IMR-90 (cell line): ENCODE measurements around the gene ZNF679. TPM values are rescaled to one million over a fixed set of nuclear protein-coding genes. Genes with fewer than 3 reads are reported as not detected.

ENCODE experiments used
- ATAC-seq: fragments of 200-7000 bp; cut with Tn5 transposase; 2 replicates; pipeline ENCODE4 v1.9.1; 2020; ENCODE audit warnings: low read depth, mild to moderate bottlenecking, moderate library complexity
- BruUV-seq: library from RNA; stranded (reverse); fragments of 400-500 nt; replicated peaks from 2 replicates; lab custom pipeline; 2021; lab: Mats Ljungman, UMichigan
- CTCF ChIA-PET: fragments of 300-600 bp; formaldehyde crosslinking; extraction: SDS; loops from one replicate; lab custom pipeline; 2021; ENCODE audit warnings: antibody characterized with exemption; lab: Yijun Ruan, JAX
- POLR2A ChIA-PET: fragments of 300-600 bp; sonication (Branson Sonifier 250); formaldehyde crosslinking; loops from one replicate; lab custom pipeline; 2022; ENCODE audit warnings: antibody characterized with exemption; ENCODE audit not compliant: unreplicated experiment; lab: Charles Lee
- DNase-seq: peaks from one replicate; pipeline ENCODE4 v3.0.0; 2013
- H2AFZ ChIP-seq: replicated peaks from 2 replicates; pipeline ENCODE3; 2013; ENCODE audit warnings: low read length, mild to moderate bottlenecking; ENCODE audit not compliant: poor library complexity
- H2AK5ac ChIP-seq: 2 replicates; pipeline ENCODE4 v1.6.1; 2013; ENCODE audit warnings: low read depth, low read length, inconsistent platforms
- H2AK9ac ChIP-seq: replicated peaks from 2 replicates; pipeline ENCODE3; 2013; ENCODE audit warnings: mild to moderate bottlenecking, low read depth, low read length, moderate library complexity; ENCODE audit not compliant: poor library complexity
- H2BK120ac ChIP-seq: 2 replicates; pipeline ENCODE4 v1.6.1; 2013; ENCODE audit warnings: low read depth, low read length, inconsistent platforms
- H2BK15ac ChIP-seq: 3 replicates; pipeline ENCODE4 v1.6.1; 2013; ENCODE audit warnings: low read depth, low read length, inconsistent platforms
- H2BK20ac ChIP-seq: 2 replicates; pipeline ENCODE4 v1.6.1; 2013; ENCODE audit warnings: low read depth, mild to moderate bottlenecking, inconsistent platforms, low read length, moderate library complexity
- H2BK5ac ChIP-seq: 2 replicates; pipeline ENCODE4 v1.6.1; 2013; ENCODE audit warnings: mild to moderate bottlenecking, low read depth, low read length, inconsistent platforms; ENCODE audit not compliant: poor library complexity, severe bottlenecking
- H3K14ac ChIP-seq: replicated peaks from 2 replicates; pipeline ENCODE4 v1.6.1; 2013; ENCODE audit warnings: low read depth, low read length, inconsistent platforms
- H3K18ac ChIP-seq: 2 replicates; pipeline ENCODE4 v1.6.1; 2013; ENCODE audit warnings: low read depth, low read length, control low read depth
- H3K23ac ChIP-seq: 2 replicates; pipeline ENCODE4 v1.6.1; 2013; ENCODE audit warnings: low read depth, low read length, inconsistent platforms
- H3K27ac ChIP-seq: 2 replicates; pipeline ENCODE4 v1.5.1; 2013; ENCODE audit warnings: mild to moderate bottlenecking, control low read depth, low read length; ENCODE audit not compliant: insufficient read depth
- H3K27me3 ChIP-seq: 2 replicates; pipeline ENCODE4 v1.6.1; 2013; ENCODE audit warnings: low read length; ENCODE audit not compliant: control insufficient read depth, insufficient read depth
- H3K36me3 ChIP-seq: 2 replicates; pipeline ENCODE4 v1.6.1; 2013; ENCODE audit warnings: low read length, mixed read lengths; ENCODE audit not compliant: control insufficient read depth, insufficient read depth
- H3K4ac ChIP-seq: 2 replicates; pipeline ENCODE4 v1.6.1; 2013; ENCODE audit warnings: low read depth, low read length, inconsistent platforms
- H3K4me1 ChIP-seq: 2 replicates; pipeline ENCODE4 v1.6.1; 2013; ENCODE audit warnings: low read length, mixed read lengths; ENCODE audit not compliant: control insufficient read depth, insufficient read depth
- H3K4me2 ChIP-seq: 2 replicates; pipeline ENCODE4 v1.6.1; 2013; ENCODE audit warnings: low read depth, mild to moderate bottlenecking, control low read depth, low read length, moderate library complexity
- H3K4me3 ChIP-seq: 2 replicates; pipeline ENCODE4 v1.5.1; 2013; ENCODE audit warnings: low read depth, mild to moderate bottlenecking, control low read depth, low read length, moderate library complexity; ENCODE audit not compliant: insufficient read depth
- H3K56ac ChIP-seq: 2 replicates; pipeline ENCODE4 v1.6.1; 2013; ENCODE audit warnings: low read length, inconsistent platforms; ENCODE audit not compliant: insufficient read depth; ENCODE audit errors: extremely low read depth
- H3K79me1 ChIP-seq, 2 experiments: 2 replicates each; pipeline ENCODE4 v1.6.1; 2013; ENCODE audit warnings: low read length in 2 of 2, inconsistent platforms in 1 of 2, low read depth in 1 of 2
- H3K9ac ChIP-seq: 2 replicates; pipeline ENCODE4 v1.6.1; 2013; ENCODE audit warnings: low read depth, low read length, control low read depth
- H3K9me1 ChIP-seq: 2 replicates; pipeline ENCODE4 v1.6.1; 2013; ENCODE audit warnings: low read length, inconsistent platforms; ENCODE audit not compliant: insufficient read depth
- H3K9me3 ChIP-seq: 2 replicates; pipeline ENCODE4 v1.6.1; 2013; ENCODE audit warnings: low read length; ENCODE audit not compliant: control insufficient read depth, insufficient read depth
- H4K20me1 ChIP-seq: 2 replicates; pipeline ENCODE4 v1.6.1; 2013; ENCODE audit warnings: low read length, inconsistent platforms; ENCODE audit not compliant: insufficient read depth
- H4K5ac ChIP-seq: 2 replicates; pipeline ENCODE4 v1.6.1; 2013; ENCODE audit warnings: mild to moderate bottlenecking, low read depth, low read length, control low read depth
- H4K8ac ChIP-seq, 2 experiments: 2 replicates each; pipeline ENCODE4 v1.6.1; 2013; ENCODE audit warnings: low read depth in 2 of 2, low read length in 2 of 2, control low read depth in 1 of 2, inconsistent platforms in 1 of 2
- H4K91ac ChIP-seq: 2 replicates; pipeline ENCODE4 v1.6.1; 2013; ENCODE audit warnings: low read depth, low read length, inconsistent platforms; ENCODE audit not compliant: insufficient read depth
- MAFK ChIP-seq: IDR thresholded peaks from 2 replicates; pipeline ENCODE4 v1.6.1; 2012; ENCODE audit warnings: low read depth, low read length, improper control_type of control experiment
- RCOR1 ChIP-seq: IDR thresholded peaks from 2 replicates; pipeline ENCODE4 v1.6.1; 2012; ENCODE audit warnings: mild to moderate bottlenecking, low read length, improper control_type of control experiment; ENCODE audit not compliant: insufficient replicate concordance
- WGBS, 2 experiments: methylation state at CpG; one replicate each; pipeline versions ENCODE4 v1.1.5 to v1.1.7; 2013; ENCODE audit warnings: missing lambda C conversion rate in 2 of 2; ENCODE audit not compliant: insufficient read length in 1 of 2; ENCODE audit errors: extremely low coverage in 2 of 2; 5-methylcytosine and 5-hydroxymethylcytosine counted together
- dilution Hi-C: fragments of 300-500 bp; cut with HindIII; formaldehyde crosslinking; loops from one replicate; pipeline ENCODE4 v1.14.3; 2018; ENCODE audit warnings: low sequenced_read_pairs; ENCODE audit not compliant: unreplicated experiment
- in situ Hi-C: fragments of 300-500 bp; cut with MboI; formaldehyde crosslinking; loops from 3 replicates; pipeline ENCODE4 v1.14.3; 2019; ENCODE audit warnings: low sequenced_read_pairs, inconsistent platforms, mixed read lengths
- intact Hi-C: fragments of 100-400 bp; cut with micrococcal nuclease; formaldehyde crosslinking; loops from 2 replicates; pipeline ENCODE4 v1.10.0; 2022
- polyA plus RNA-seq, 3 experiments: library from polyadenylated mRNA; depleted of rRNA; stranded (reverse); fragments of >200 nt; gene quantifications; 2 replicates each; pipeline ENCODE4 v1.2.3, GENCODE V29; 2012; ENCODE audit warnings: low replicate concordance in 1 of 3
- total RNA-seq: library from RNA; depleted of rRNA; stranded (reverse); fragments of >200 nt; gene quantifications from 2 replicates; pipeline ENCODE4 v1.2.3, GENCODE V29; 2012

ZNF679 gene
- total and polyA plus RNA-seq, 2 of the 4 experiments (the other 2 are of a cell fraction), result not detected

GRCh38 chr7:64187408-64187807, 40.9 kb upstream of the ZNF679 start:
- Histone ChIP-seq H4K91ac (no peak overlapping the region), H2BK20ac (no peak overlapping the region), H3K4me1 (no peaks in the 10 kb centered on the region), H4K8ac (no peak overlapping the region), H3K4me3 (no peak overlapping the region), H3K56ac (no peak overlapping the region), H2AK5ac (no peak overlapping the region), H4K20me1 (no peaks in the 10 kb centered on the region), H3K36me3 (no peaks in the 10 kb centered on the region), H3K9me1 (no peaks in the 10 kb centered on the region), H2AFZ (no peak overlapping the region), H3K14ac (no peak overlapping the region), H2BK5ac (no peak overlapping the region), H3K9ac (no peak overlapping the region), H2AK9ac (no peak overlapping the region), H3K23ac (no peak overlapping the region), H3K18ac (no peak overlapping the region), H3K4me2 (no peak overlapping the region), H3K79me1 (no peaks in the 10 kb centered on the region), H4K5ac (no peak overlapping the region), H2BK120ac (no peak overlapping the region), H3K4ac (no peak overlapping the region), H3K9me3 (peaks cover 25% of the 10 kb centered on the region; the same call in 1 of the 2 replicates), H3K27me3 (no peaks in the 10 kb centered on the region), H2BK15ac (no peak overlapping the region), H3K27ac (no peak overlapping the region)
- no peak for ATAC-seq
- POLR2A ChIA-PET, result no interaction called here
- CTCF ChIA-PET, result no interaction called here
- dilution Hi-C loops (no loop called here), in situ Hi-C loops (no loop called here), intact Hi-C loops (no loop called here)
- no TSS peak for BruUV-seq
- DNase-seq, result no peak
- TF ChIP-seq RCOR1, result no peak
- TF ChIP-seq MAFK, result no peak
- no CpG with 5 or more reads among the region's 3 CpGs for WGBS, 2 experiments
